Measurements from ENCODE around the gene PSMB2.
A peak's percentile ranks its signal among the peaks of the same experiment; 100 is the strongest.
"Not testable (repeated sequence)": the region's sequence is repeated elsewhere in the genome, so short reads cannot be mapped to it uniquely, and the experiment has no call there.

PSMB2 gene

DNA sequence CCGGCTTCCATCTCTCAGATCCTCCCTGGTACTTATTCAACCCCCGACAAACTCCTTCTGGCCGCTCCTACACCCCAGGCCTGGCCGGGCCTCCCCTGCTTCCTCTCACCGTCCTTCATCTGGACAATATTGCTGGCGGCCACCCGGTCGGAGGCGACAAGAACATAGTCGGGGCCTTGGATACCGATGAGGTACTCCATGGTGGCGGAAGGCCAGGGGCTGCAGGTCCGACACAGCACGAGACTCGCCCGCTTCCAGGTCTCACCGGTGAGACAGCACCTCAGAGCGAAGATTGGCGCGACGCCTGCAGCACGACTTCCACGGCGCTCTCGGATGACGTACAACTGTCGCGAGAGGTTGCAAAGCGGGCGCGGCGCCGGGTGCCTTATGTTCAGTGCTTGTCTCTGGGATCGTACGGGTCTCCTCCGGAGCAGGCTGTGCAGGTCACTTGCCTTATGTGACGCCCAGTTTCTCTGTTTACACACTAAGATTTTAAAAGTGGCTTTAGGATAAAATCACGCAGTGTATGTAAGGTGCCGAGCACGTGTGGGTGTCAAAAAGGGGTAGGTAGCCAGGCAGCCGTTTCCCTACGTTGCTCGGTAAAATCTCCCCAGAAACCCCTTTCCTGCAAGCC is at the start of gene PSMB2:
PSMB2 (minus strand) TSS at position 294 of the 634 bp plus-strand sequence; CDS start at position 200, 94 bp downstream.
- DNase-seq (ENCODE audit: low read depth), result peak; percentile 75
- peak within 1 kb of the TSS; percentile 87 for H3K4me3 ChIP-seq (ENCODE audit: control insufficient read depth, low read depth, low read length)
- TF ChIP-seq, protein P1, sequence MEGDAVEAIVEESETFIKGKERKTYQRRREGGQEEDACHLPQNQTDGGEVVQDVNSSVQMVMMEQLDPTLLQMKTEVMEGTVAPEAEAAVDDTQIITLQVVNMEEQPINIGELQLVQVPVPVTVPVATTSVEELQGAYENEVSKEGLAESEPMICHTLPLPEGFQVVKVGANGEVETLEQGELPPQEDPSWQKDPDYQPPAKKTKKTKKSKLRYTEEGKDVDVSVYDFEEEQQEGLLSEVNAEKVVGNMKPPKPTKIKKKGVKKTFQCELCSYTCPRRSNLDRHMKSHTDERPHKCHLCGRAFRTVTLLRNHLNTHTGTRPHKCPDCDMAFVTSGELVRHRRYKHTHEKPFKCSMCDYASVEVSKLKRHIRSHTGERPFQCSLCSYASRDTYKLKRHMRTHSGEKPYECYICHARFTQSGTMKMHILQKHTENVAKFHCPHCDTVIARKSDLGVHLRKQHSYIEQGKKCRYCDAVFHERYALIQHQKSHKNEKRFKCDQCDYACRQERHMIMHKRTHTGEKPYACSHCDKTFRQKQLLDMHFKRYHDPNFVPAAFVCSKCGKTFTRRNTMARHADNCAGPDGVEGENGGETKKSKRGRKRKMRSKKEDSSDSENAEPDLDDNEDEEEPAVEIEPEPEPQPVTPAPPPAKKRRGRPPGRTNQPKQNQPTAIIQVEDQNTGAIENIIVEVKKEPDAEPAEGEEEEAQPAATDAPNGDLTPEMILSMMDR (IDR thresholded peaks at IDR 0.05; ENCODE audit: control insufficient read depth, insufficient read depth, low read depth, low read length, missing control alignments), result no peak

DNA sequence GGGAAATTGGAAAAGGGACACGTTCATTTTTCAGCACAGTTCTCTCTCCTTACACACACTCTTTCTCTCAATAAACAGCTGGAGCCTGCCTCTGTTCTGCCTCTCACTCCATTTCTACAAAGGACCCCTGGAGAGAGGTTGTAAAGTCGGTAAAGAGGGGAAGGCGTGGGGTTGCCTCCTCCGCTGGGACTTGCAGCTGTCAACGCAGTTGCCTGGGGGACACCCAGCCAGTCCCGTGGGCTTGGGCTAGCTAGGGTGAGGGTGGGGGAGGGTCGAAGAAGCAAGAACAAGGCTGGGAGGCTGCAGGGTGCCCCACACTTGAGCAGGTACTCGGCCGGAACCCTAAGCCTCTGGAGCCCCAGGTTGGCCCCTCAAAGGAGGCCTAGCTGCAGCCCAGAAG is 49.8 kb upstream of the PSMB2 start:
- no peak for DNase-seq (ENCODE audit: low read depth)
- no peak overlapping the region for H3K4me3 ChIP-seq (ENCODE audit: control insufficient read depth, low read depth, low read length)
- TF ChIP-seq, protein P1 (IDR thresholded peaks at IDR 0.05; ENCODE audit: control insufficient read depth, insufficient read depth, low read depth, low read length, missing control alignments), result no peak

DNA sequence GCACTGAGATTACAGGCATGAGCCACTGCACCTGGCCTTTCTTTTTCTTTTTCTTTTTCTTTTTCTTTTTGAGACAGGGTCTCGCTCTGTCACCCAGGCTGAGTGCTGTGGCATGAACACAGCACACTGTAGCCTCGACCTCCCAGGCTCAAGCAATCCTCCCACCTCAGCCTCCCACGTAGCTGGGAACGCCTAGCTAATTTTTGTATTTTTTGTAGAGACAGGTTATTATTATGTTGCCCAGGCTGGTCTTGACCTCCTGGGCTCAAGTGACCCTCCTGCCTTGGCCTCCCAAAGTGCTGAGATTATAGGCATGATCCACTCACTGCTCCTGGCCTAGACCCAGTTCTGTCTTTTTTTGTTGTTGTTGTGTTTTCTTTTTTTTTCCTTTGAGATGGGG is 48.8 kb upstream of the PSMB2 start:
- DNase-seq (ENCODE audit: low read depth), result not testable (repeated sequence)

DNA sequence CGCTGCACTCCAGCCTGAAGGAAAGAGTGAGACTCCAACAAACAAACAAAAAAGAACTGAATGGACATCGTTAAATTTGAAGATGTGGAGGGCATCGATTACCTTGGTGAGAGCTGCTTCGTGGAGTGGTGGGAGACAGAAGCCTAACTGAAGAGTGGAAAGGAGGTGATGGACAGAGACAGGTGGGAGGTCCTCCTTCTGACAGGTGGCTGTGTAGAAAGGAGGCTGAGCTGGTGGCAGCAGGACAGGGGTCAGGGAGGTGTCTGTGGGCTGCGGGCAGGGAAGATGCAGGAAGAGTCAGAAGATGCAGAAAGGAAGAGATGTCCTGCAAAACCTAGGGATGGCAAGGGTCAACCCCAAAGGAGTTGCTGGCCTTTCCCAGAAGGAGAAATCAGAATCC is 46.8 kb upstream of the PSMB2 start:
- TF ChIP-seq, protein P1 (IDR thresholded peaks at IDR 0.05; ENCODE audit: control insufficient read depth, insufficient read depth, low read depth, low read length, missing control alignments), result no peak
- no peak for DNase-seq (ENCODE audit: low read depth)

More for the DNA sequence above, 48.8 kb upstream of the PSMB2 start:
- H3K4me3 ChIP-seq (ENCODE audit: control insufficient read depth, low read depth, low read length), result not testable (repeated sequence)

DNA sequence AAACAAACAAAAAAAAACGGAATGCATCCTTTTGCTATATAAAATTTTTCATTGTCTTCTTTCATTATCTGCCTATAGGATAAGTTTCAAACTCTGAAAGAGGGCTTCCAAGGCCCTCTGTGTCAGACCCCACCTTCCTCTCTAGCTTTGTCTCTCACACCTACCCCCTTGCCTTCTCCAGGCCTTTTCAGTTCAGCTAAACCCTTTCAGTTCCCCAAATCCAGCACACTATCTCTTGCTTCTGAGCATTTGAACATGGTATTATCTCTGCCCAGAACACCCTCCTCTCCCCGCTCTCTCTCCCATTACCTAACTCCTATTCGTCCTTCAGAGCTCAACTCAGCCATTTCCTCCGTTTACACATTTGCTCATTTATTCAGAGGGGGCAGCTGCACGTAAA is 41.7 kb upstream of the PSMB2 start:
- no peak for DNase-seq (ENCODE audit: low read depth)
- TF ChIP-seq, protein P1 (IDR thresholded peaks at IDR 0.05; ENCODE audit: control insufficient read depth, insufficient read depth, low read depth, low read length, missing control alignments), result no peak
- H3K4me3 ChIP-seq (ENCODE audit: control insufficient read depth, low read depth, low read length), result no peak overlapping the region

More for the DNA sequence above, 46.8 kb upstream of the PSMB2 start:
- H3K4me3 ChIP-seq (ENCODE audit: control insufficient read depth, low read depth, low read length), result no peak overlapping the region

DNA sequence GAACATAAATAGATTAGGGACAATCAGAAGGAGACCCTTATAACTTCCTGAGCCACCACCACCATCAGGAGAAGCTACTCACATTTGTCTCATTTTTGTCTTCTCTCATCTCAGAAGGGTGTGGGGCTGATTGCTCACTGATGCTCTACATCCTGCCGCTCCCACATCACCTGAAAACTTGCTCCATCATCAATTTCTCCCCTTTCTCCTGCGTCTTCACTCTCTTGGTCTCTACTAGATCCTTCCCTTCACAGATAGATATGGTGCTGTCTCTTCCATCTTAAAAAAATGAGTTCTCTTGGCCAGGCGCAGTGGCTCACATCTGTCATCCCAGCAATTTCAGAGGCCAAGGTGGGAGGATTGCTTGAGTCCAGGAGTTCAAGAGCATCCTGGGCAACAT is 38.9 kb upstream of the PSMB2 start:
- no peak for DNase-seq (ENCODE audit: low read depth)
- TF ChIP-seq, protein P1 (IDR thresholded peaks at IDR 0.05; ENCODE audit: control insufficient read depth, insufficient read depth, low read depth, low read length, missing control alignments), result no peak
- no peak overlapping the region for H3K4me3 ChIP-seq (ENCODE audit: control insufficient read depth, low read depth, low read length)

DNA sequence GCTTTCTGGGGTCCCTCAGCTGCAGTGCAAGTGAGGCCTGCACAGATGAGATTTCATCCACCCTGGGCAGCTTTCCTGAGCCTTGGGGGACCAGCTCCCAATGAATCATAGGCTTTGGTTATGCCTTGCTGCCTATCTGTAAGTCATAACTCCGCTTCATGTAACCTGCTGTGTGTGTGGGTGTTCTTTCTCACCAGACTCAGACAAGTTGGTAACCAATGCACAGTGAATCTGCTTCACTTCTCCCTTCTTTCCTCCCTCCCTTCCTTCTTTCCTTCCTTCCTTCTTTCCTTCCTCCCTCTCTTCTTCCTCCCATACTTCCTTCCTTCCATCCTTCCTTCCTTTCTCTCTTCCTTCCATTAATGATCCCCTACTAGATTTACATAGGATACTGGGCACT is 34.4 kb upstream of the PSMB2 start:
- H3K4me3 ChIP-seq (ENCODE audit: control insufficient read depth, low read depth, low read length), result no peak overlapping the region
- TF ChIP-seq, protein P1 (IDR thresholded peaks at IDR 0.05; ENCODE audit: control insufficient read depth, insufficient read depth, low read depth, low read length, missing control alignments), result no peak
- no peak for DNase-seq (ENCODE audit: low read depth)

All from AG09309 (cell line).